Stomach smooth muscle (tissue), 2 donors: ENCODE data around the gene DOCK9.

Source experiments
- H3K27ac ChIP-seq: one replicate; pipeline ENCODE4 v1.7.0; 2013; ENCODE audit warnings: mild to moderate bottlenecking, low read length, inconsistent platforms
- H3K27me3 ChIP-seq, 2 donors: one replicate each; pipeline ENCODE4 v1.7.0; 2013; ENCODE audit warnings: low read length in 2 of 2; ENCODE audit not compliant: insufficient read depth in 2 of 2, control insufficient read depth in 1 of 2
- H3K36me3 ChIP-seq, 2 donors: one replicate each; pipeline ENCODE4 v1.7.0; 2013; ENCODE audit warnings: low read length in 2 of 2; ENCODE audit not compliant: control insufficient read depth in 2 of 2, insufficient read depth in 2 of 2
- H3K4me1 ChIP-seq: one replicate; pipeline ENCODE4 v1.7.0; 2013; ENCODE audit warnings: low read length; ENCODE audit not compliant: control insufficient read depth, insufficient read depth
- H3K4me3 ChIP-seq, 2 donors: one replicate each; pipeline ENCODE4 v1.7.0; 2013; ENCODE audit warnings: low read length in 2 of 2
- H3K9ac ChIP-seq, 2 donors: one replicate each; pipeline ENCODE4 v1.7.0; 2013; ENCODE audit warnings: low read length in 2 of 2, mild to moderate bottlenecking in 1 of 2
- H3K9me3 ChIP-seq, 2 donors: one replicate each; pipeline ENCODE4 v1.7.0; 2013; ENCODE audit warnings: low read length in 2 of 2; ENCODE audit not compliant: control insufficient read depth in 2 of 2
- donor health status: healthy.
- donor health status: Pancreatic carcinoma.

Gene DOCK9

GRCh38 chr13:98839856-98840769 is 137.8 kb downstream of the DOCK9 start:
- H3K9me3 ChIP-seq: no peaks in the 10 kb centered on the region
- H3K4me3 ChIP-seq: no peak overlapping the region
- no peaks in the 10 kb centered on the region for H3K4me1 ChIP-seq
- H3K36me3 ChIP-seq: peaks cover 6 to 16% of the 10 kb centered on the region in 2 donors
- no peak overlapping the region for H3K27ac ChIP-seq
- H3K9ac ChIP-seq: no peak overlapping the region
- H3K27me3 ChIP-seq: no peaks in the 10 kb centered on the region

DNA sequence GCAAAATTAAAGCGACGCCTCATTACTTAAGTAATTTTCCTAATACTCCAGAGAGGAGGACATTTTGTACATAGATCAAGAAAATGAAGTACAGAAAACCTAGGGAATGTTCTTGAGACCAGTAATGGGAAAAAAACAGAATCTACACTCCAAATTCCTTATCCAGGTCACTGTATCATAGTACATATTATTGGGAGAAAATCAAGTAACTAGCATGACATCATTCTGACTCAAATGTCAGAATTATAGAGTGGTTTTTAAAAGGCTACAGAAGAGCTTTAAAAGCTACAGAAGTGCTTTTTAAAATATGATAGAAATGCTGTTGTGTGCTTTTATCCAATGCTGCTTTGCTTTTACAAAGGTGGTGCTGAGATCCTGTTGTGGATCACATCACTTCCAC is 139.1 kb downstream of the DOCK9 start:
- H3K27ac ChIP-seq: no peak overlapping the region
- peaks cover 6 to 14% of the 10 kb centered on the region in 2 donors for H3K36me3 ChIP-seq
- H3K9ac ChIP-seq: no peak overlapping the region
- H3K4me1 ChIP-seq: no peaks in the 10 kb centered on the region
- H3K27me3 ChIP-seq: no peaks in the 10 kb centered on the region
- H3K4me3 ChIP-seq: no peak overlapping the region
- H3K9me3 ChIP-seq: no peaks in the 10 kb centered on the region

- Histone ChIP-seq H3K36me3 (peaks cover 3 to 14% of the 10 kb centered on the region in 2 donors), H3K27me3 (no peaks in the 10 kb centered on the region), H3K9ac (no peak overlapping the region), H3K27ac (no peak overlapping the region), H3K9me3 (no peaks in the 10 kb centered on the region), H3K4me1 (no peaks in the 10 kb centered on the region), H3K4me3 (no peak overlapping the region)
Measured at GRCh38 chr13:98837896-98838295, 140.0 kb downstream of the DOCK9 start.

DNA sequence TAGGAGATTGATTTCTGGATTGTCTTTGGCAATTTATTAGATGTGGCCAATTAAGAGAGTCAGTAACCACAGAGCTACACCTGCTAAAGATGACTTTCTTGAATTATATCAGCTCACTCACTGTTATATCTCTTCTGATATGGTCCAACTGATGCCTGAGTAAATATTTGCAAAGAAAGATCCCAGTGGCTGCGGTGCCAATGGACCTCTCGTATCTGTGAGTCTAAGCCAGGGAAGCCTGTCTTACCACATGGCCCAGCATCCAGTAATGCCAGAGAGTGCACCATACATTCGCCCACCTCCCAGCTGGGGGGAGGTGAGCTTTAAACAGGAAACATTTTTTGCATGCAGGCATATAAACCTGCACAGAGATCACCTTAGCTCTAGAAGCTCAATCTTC is 142.7 kb downstream of the DOCK9 start:
- Histone ChIP-seq H3K9me3 (no peaks in the 10 kb centered on the region), H3K9ac (no peak overlapping the region), H3K4me3 (no peak overlapping the region), H3K27me3 (no peaks in the 10 kb centered on the region), H3K4me1 (no peaks in the 10 kb centered on the region), H3K36me3 (peaks cover 22 to 28% of the 10 kb centered on the region in 2 donors), H3K27ac (no peak overlapping the region)

- no peaks in the 10 kb centered on the region for H3K9me3 ChIP-seq
- H3K9ac ChIP-seq: no peak overlapping the region
- H3K4me3 ChIP-seq: no peak overlapping the region
- no peaks in the 10 kb centered on the region for H3K27me3 ChIP-seq
- no peaks in the 10 kb centered on the region for H3K4me1 ChIP-seq
- no peak overlapping the region for H3K27ac ChIP-seq
- H3K36me3 ChIP-seq: peaks cover 28 to 33% of the 10 kb centered on the region in 2 donors
Measured at GRCh38 chr13:98834254-98834960, 143.5 kb downstream of the DOCK9 start.

DNA sequence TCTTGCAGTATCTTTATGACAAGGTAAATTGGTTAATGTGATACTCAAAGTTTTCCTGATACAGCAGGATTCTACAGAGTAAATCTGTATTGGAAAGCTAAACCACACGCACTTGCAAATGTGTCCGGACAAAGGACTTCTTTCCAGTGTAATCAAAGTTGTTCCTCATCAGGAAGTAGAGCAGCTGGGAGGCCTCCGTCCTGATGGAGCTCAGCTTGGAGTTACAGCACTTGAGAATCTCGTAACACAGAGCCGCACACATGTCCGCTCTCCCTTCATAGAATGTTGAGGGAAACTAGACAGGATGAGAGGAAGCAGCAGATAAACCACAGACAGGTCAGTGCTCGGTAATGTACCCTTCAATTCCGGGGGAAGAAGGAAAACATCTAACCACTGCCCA is 146.6 kb downstream of the DOCK9 start:
- no peaks in the 10 kb centered on the region for H3K4me1 ChIP-seq
- H3K27me3 ChIP-seq: no peaks in the 10 kb centered on the region
- H3K4me3 ChIP-seq: no peak overlapping the region
- H3K27ac ChIP-seq: no peak overlapping the region
- no peaks in the 10 kb centered on the region for H3K9me3 ChIP-seq
- no peak overlapping the region for H3K9ac ChIP-seq
- peaks cover 45 to 48% of the 10 kb centered on the region in 2 donors for H3K36me3 ChIP-seq

DNA sequence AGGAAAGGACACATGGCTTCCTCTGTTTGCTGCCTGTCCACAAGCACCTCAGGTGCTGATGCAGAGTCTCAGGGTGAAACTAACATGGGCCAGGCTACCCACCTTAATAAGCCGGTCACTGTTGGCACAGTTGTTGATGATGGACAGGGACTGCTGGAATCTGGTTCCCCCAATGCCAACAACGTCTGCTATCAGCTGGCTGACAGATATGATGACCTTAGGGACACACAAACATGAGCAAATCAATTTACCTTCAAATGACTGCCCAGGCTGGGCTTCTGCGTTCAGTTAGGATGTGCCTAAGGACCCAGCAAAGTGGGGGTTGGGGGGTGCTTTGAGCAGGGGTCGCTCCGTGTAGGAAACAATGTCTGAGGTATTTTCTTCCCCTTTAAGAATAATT is 148.3 kb downstream of the DOCK9 start:
- H3K27ac ChIP-seq: no peak overlapping the region
- no peaks in the 10 kb centered on the region for H3K27me3 ChIP-seq
- no peak overlapping the region for H3K9ac ChIP-seq
- no peaks in the 10 kb centered on the region for H3K9me3 ChIP-seq
- no peaks in the 10 kb centered on the region for H3K4me1 ChIP-seq
- H3K36me3 ChIP-seq: peaks cover 51 to 55% of the 10 kb centered on the region in 2 donors
- H3K4me3 ChIP-seq: no peak overlapping the region

DNA sequence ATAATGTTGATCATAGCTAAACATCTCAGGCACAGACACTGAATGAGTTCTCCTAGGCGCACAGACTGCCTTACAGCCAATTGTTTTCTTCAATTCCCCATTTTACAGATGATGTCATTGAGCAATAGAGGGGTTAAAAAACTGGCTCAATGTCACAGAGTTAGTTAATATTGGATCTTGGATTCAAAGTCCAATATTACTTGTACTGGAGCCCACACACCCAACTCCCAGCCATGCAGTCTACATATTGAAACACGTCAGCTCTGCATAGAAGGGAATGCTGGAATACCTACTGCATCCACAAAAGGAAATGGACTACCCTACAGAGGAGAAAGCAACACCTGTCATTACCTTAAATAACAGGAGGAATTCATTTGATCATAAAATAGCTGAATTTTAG is 149.2 kb downstream of the DOCK9 start:
- no peaks in the 10 kb centered on the region for H3K27me3 ChIP-seq
- no peaks in the 10 kb centered on the region for H3K4me1 ChIP-seq
- peaks cover 58 to 64% of the 10 kb centered on the region in 2 donors for H3K36me3 ChIP-seq
- no peak overlapping the region for H3K27ac ChIP-seq
- no peaks in the 10 kb centered on the region for H3K9me3 ChIP-seq
- H3K9ac ChIP-seq: no peak overlapping the region
- H3K4me3 ChIP-seq: no peak overlapping the region

GRCh38 chr13:98827449-98827848 is 150.4 kb downstream of the DOCK9 start:
- Histone ChIP-seq H3K36me3 (peaks cover 62 to 71% of the 10 kb centered on the region in 2 donors), H3K9ac (no peak overlapping the region), H3K27ac (no peak overlapping the region), H3K9me3 (no peaks in the 10 kb centered on the region), H3K4me1 (no peaks in the 10 kb centered on the region), H3K4me3 (no peak overlapping the region), H3K27me3 (no peaks in the 10 kb centered on the region)

GRCh38 chr13:98826146-98826545 is 151.7 kb downstream of the DOCK9 start:
- no peak overlapping the region for H3K27ac ChIP-seq
- no peak overlapping the region for H3K4me3 ChIP-seq
- peaks cover 2% of the 10 kb centered on the region for H3K4me1 ChIP-seq
- H3K27me3 ChIP-seq: no peaks in the 10 kb centered on the region
- H3K9me3 ChIP-seq: no peaks in the 10 kb centered on the region
- H3K36me3 ChIP-seq: peaks cover 57 to 71% of the 10 kb centered on the region in 2 donors
- no peak overlapping the region for H3K9ac ChIP-seq

DNA sequence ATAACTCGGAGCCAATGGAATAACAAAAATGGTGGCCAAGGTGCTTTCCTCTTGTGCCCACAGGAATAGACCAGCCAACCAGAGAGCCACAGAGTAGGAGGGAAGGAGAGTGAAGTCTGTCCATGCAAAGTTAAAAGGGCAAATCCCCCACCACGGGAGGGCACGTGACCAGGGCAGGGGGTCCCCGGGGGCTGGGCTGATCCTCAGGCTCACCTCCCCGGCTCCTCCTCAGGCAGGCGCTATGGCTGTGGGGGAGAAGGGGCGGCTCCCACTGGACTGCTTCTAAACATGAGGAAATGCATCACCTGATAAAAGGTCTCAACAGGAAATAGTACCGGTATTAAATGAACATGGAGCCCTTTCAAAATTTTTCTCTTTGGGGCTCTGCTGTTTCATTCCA is 152.2 kb downstream of the DOCK9 start:
- H3K4me3 ChIP-seq: no peak overlapping the region
- peaks cover 58 to 69% of the 10 kb centered on the region in 2 donors for H3K36me3 ChIP-seq
- H3K27ac ChIP-seq: no peak overlapping the region
- no peaks in the 10 kb centered on the region for H3K9me3 ChIP-seq
- H3K4me1 ChIP-seq: peaks cover 4% of the 10 kb centered on the region
- H3K9ac ChIP-seq: no peak overlapping the region
- no peaks in the 10 kb centered on the region for H3K27me3 ChIP-seq
